ENCODE data around the gene SPATA31D4.
"Not testable (repeated sequence)": the region's sequence is repeated elsewhere in the genome, so short reads cannot be mapped to it uniquely, and the experiment has no call there.

SPATA31D4 gene

GRCh38 chr9:81928305-81928704 lies at the start of gene SPATA31D4:
Gene SPATA31D4 (plus strand): TSS chr9:81928428. CDS start chr9:81928514, 86 bp downstream.
- DNase-seq (ENCODE audit: low read depth): not testable (repeated sequence)

GRCh38 chr9:81878530-81878929 lies 49.7 kb upstream of the SPATA31D4 start:
- DNase-seq (ENCODE audit: low read depth): no peak

- DNase-seq (ENCODE audit: low read depth): no peak
Observed at GRCh38 chr9:81879501-81879916, 48.7 kb upstream of the SPATA31D4 start.

GRCh38 chr9:81885602-81886001 lies 42.6 kb upstream of the SPATA31D4 start:
- no peak for DNase-seq (ENCODE audit: low read depth)

- no peak for DNase-seq (ENCODE audit: low read depth)
Observed at GRCh38 chr9:81886665-81887064, 41.6 kb upstream of the SPATA31D4 start.

GRCh38 chr9:81890104-81890503 lies 38.1 kb upstream of the SPATA31D4 start:
- no peak for DNase-seq (ENCODE audit: low read depth)

GRCh38 chr9:81892440-81892839 lies 35.8 kb upstream of the SPATA31D4 start:
- no peak for DNase-seq (ENCODE audit: low read depth)

GRCh38 chr9:81893929-81894328 lies 34.3 kb upstream of the SPATA31D4 start:
- DNase-seq (ENCODE audit: low read depth): no peak

- no peak for DNase-seq (ENCODE audit: low read depth)
Observed at GRCh38 chr9:81894891-81895290, 33.3 kb upstream of the SPATA31D4 start.

- no peak for DNase-seq (ENCODE audit: low read depth)
Observed at GRCh38 chr9:81896070-81896469, 32.2 kb upstream of the SPATA31D4 start.

- DNase-seq (ENCODE audit: low read depth): no peak
Observed at GRCh38 chr9:81898851-81899250, 29.4 kb upstream of the SPATA31D4 start.

- no peak for DNase-seq (ENCODE audit: low read depth)
Observed at GRCh38 chr9:81902196-81902595, 26.0 kb upstream of the SPATA31D4 start.

GRCh38 chr9:81902626-81903025 lies 25.6 kb upstream of the SPATA31D4 start:
- DNase-seq (ENCODE audit: low read depth): no peak

- DNase-seq (ENCODE audit: low read depth): no peak
Observed at GRCh38 chr9:81906671-81907070, 21.6 kb upstream of the SPATA31D4 start.

- DNase-seq (ENCODE audit: low read depth): no peak
Observed at GRCh38 chr9:81912135-81912534, 16.1 kb upstream of the SPATA31D4 start.

- no peak for DNase-seq (ENCODE audit: low read depth)
Observed at GRCh38 chr9:81915801-81916505, 12.3 kb upstream of the SPATA31D4 start.

- not testable (repeated sequence) for DNase-seq (ENCODE audit: low read depth)
Observed at GRCh38 chr9:81918507-81918906, 9.7 kb upstream of the SPATA31D4 start.

- not testable (repeated sequence) for DNase-seq (ENCODE audit: low read depth)
Observed at GRCh38 chr9:81930147-81930546, 1.9 kb downstream of the SPATA31D4 start.

GRCh38 chr9:81933547-81933946 lies 5.3 kb downstream of the SPATA31D4 start:
- DNase-seq (ENCODE audit: low read depth): not testable (repeated sequence)

GRCh38 chr9:81943393-81943792 lies 15.2 kb downstream of the SPATA31D4 start, which contains the start of gene SPATA31D3:
Gene SPATA31D3 (plus strand): TSS chr9:81943500. CDS start chr9:81943586, 86 bp downstream.
- DNase-seq (ENCODE audit: low read depth): not testable (repeated sequence)

GRCh38 chr9:81948650-81949049 lies 20.4 kb downstream of the SPATA31D4 start:
- not testable (repeated sequence) for DNase-seq (ENCODE audit: low read depth)

- no peak for DNase-seq (ENCODE audit: low read depth)
Observed at GRCh38 chr9:81953096-81953495, 24.9 kb downstream of the SPATA31D4 start.

GRCh38 chr9:81955625-81956024 lies 27.4 kb downstream of the SPATA31D4 start:
- DNase-seq (ENCODE audit: low read depth): no peak
